ENCODE measurements around the gene RPH3AL. TPM values are rescaled to one million over a fixed set of nuclear protein-coding genes. Genes with fewer than 3 reads are reported as not detected.

RPH3AL gene
- total RNA-seq, 1 experiment from 2014 or later, result 3.0 TPM

DNA sequence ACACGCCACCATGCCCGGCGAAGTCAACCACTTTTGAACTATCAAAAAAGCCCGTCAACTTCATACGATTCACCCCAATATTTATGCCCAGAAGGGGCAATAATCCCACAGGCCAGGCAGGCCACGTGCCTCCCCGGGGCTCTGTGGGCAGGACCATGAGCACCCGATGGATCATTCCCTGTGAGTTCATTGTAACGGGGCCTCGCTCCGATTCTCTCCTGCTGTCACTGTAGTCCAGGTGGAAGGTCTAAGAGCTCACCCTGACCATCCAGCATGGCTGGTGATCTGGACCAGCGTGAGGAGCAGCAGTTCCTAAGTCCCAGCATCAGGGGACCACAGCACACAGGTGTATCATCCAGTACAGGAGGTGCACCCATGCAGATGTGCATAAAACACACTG lies 93.7 kb downstream of the RPH3AL start:
- no peaks in the 10 kb centered on the region for H3K27me3 ChIP-seq (ENCODE audit: insufficient read depth, low read length)
- no peak overlapping the region for H3K9ac ChIP-seq (ENCODE audit: extremely low read depth, insufficient read length, low read length)
- no peak overlapping the region for H2AFZ ChIP-seq (ENCODE audit: low read length)
- no peaks in the 10 kb centered on the region for H3K9me3 ChIP-seq (ENCODE audit: control insufficient read depth, low read depth, low read length)
- H3K27ac ChIP-seq (ENCODE audit: insufficient read length, low read depth, low read length), result no peak overlapping the region
- H2BK15ac ChIP-seq (ENCODE audit: low read depth, low read length), result no peak overlapping the region
- Mint-ChIP-seq H3K27me3 (ENCODE audit: low read depth) (peaks cover 44% of the 10 kb centered on the region), H3K4me1 (peaks cover 32 to 35% of the 10 kb centered on the region in 2 experiments), H3K4me3 (peak overlapping the region in 1 of 2 experiments; percentile 67; a peak in 2 of 5 replicates), H3K27ac (peak overlapping the region in 1 of 3 experiments; percentile 96; a peak in 3 of 7 replicates), H3K36me3 (ENCODE audit: insufficient read depth in 1 of 3, low read depth in 3 of 3) (peaks cover 15 to 30% (median 25%) of the 10 kb centered on the region in 3 experiments), H3K9me3 (peaks cover 22 to 38% of the 10 kb centered on the region in 2 experiments)
- no peak overlapping the region for H3K14ac ChIP-seq (ENCODE audit: insufficient read depth, low read length)
- no peaks in the 10 kb centered on the region for H3K79me1 ChIP-seq (ENCODE audit: insufficient read depth, low read depth, low read length, poor library complexity, severe bottlenecking)
- no CpG with 5 or more reads among the region's 12 CpGs for WGBS (ENCODE audit: extremely low coverage, insufficient read length, low lambda C conversion rate)
- no peak for DNase-seq
- no peak overlapping the region for H3K4ac ChIP-seq (ENCODE audit: low read depth, low read length)
- no peak overlapping the region for H3K23ac ChIP-seq (ENCODE audit: insufficient read length, low read depth, low read length)
- no peak overlapping the region for H2AK5ac ChIP-seq (ENCODE audit: insufficient read length, low read length)
- no peak overlapping the region for H3K56ac ChIP-seq (ENCODE audit: insufficient read length, low read depth, low read length)
- no peak overlapping the region for H3K4me2 ChIP-seq (ENCODE audit: insufficient read depth, insufficient read length, low read length)
- H3K4me1 ChIP-seq (ENCODE audit: insufficient read depth, low read length), result peaks cover 10% of the 10 kb centered on the region
- no peaks in the 10 kb centered on the region for H4K20me1 ChIP-seq (ENCODE audit: control insufficient read depth, insufficient read depth, insufficient read length)
- no peak overlapping the region for H4K5ac ChIP-seq (ENCODE audit: insufficient read length, low read depth, low read length)
- H2BK20ac ChIP-seq (ENCODE audit: low read depth, low read length, poor library complexity, severe bottlenecking), result no peak overlapping the region
- no peak overlapping the region for H3T11ph ChIP-seq (ENCODE audit: low read length)
- no peak overlapping the region for H4K91ac ChIP-seq (ENCODE audit: insufficient read length, low read depth, low read length)
- H4K8ac ChIP-seq (replicated peaks; ENCODE audit: insufficient read length, low read depth, low read length), result no peak overlapping the region
- H3K79me2 ChIP-seq (ENCODE audit: insufficient read depth, low read length), result no peaks in the 10 kb centered on the region
- TF ChIP-seq, protein P1, sequence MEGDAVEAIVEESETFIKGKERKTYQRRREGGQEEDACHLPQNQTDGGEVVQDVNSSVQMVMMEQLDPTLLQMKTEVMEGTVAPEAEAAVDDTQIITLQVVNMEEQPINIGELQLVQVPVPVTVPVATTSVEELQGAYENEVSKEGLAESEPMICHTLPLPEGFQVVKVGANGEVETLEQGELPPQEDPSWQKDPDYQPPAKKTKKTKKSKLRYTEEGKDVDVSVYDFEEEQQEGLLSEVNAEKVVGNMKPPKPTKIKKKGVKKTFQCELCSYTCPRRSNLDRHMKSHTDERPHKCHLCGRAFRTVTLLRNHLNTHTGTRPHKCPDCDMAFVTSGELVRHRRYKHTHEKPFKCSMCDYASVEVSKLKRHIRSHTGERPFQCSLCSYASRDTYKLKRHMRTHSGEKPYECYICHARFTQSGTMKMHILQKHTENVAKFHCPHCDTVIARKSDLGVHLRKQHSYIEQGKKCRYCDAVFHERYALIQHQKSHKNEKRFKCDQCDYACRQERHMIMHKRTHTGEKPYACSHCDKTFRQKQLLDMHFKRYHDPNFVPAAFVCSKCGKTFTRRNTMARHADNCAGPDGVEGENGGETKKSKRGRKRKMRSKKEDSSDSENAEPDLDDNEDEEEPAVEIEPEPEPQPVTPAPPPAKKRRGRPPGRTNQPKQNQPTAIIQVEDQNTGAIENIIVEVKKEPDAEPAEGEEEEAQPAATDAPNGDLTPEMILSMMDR (conservative IDR thresholded peaks at IDR 0.05), result no peak
- no peak overlapping the region for H3K18ac ChIP-seq (ENCODE audit: insufficient read length, low read depth, low read length)
- no peaks in the 10 kb centered on the region for H3K23me2 ChIP-seq (ENCODE audit: insufficient read length, low read depth, low read length, poor library complexity, severe bottlenecking)
- no peak overlapping the region for H2BK12ac ChIP-seq (ENCODE audit: insufficient read length, low read depth, low read length)
- H2BK5ac ChIP-seq (ENCODE audit: insufficient read length, low read length), result no peak overlapping the region
- H2BK120ac ChIP-seq (ENCODE audit: low read depth, low read length, poor library complexity, severe bottlenecking), result no peak overlapping the region

Data from H9 (cell line).